Ovary (tissue), 3 donors: ENCODE measurements around the gene CMTM5.

Experiments
- EP300 ChIP-seq: sonication (generic); formaldehyde crosslinking; IDR thresholded peaks from one replicate; pipeline ENCODE4 v1.6.1; 2017; ENCODE audit warnings: antibody characterized with exemption
- POLR2A ChIP-seq: fragments of 450-650 bp; IDR thresholded peaks from one replicate; pipeline ENCODE4 v1.6.1; 2017; ENCODE audit warnings: antibody characterized with exemption, mild to moderate bottlenecking, moderate library complexity
- TF ChIP-seq, protein P1 (sequence below), 3 donors: fragments of 450-650 bp in 2 of 3; fragments of 200-600 bp in 1 of 3; IDR thresholded peaks; one replicate each; pipeline versions ENCODE4 v1.5.1 to v1.8.0; 2016 to 2022; ENCODE audit warnings: antibody characterized with exemption in 3 of 3, mild to moderate bottlenecking in 1 of 3
- donor health status: DM: no; HTN: no; CAD: no.

DNA sequence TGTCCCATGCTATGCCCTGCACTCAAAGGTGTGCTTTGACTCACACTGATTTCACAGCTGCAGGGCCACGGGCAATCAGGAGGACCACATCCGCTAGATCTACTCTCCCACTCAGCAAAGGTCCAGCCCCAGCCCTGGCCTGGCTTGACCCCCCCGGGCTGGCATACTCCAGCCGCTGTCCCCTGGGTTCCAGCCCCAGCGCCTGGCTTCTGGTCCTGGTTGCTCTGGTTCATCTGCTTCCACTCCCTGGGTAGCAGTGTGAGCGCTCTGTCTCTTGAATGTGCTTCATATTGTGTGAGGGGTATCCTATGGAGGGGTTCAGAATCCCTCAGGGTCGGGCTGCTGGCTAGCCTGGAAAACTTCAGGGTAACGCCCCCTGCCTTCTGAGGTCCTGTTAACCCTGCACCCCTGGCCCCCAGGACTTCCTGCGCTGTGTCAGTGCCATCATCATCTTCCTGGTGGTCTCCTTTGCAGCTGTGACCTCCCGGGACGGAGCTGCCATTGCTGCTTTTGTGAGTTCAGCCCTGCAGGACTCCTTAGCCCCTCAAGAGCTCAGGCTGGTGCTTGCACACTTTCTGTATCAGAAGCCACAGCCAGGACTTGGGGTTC, 1.9 kb downstream of the CMTM5 start:
- TF ChIP-seq, protein P1, sequence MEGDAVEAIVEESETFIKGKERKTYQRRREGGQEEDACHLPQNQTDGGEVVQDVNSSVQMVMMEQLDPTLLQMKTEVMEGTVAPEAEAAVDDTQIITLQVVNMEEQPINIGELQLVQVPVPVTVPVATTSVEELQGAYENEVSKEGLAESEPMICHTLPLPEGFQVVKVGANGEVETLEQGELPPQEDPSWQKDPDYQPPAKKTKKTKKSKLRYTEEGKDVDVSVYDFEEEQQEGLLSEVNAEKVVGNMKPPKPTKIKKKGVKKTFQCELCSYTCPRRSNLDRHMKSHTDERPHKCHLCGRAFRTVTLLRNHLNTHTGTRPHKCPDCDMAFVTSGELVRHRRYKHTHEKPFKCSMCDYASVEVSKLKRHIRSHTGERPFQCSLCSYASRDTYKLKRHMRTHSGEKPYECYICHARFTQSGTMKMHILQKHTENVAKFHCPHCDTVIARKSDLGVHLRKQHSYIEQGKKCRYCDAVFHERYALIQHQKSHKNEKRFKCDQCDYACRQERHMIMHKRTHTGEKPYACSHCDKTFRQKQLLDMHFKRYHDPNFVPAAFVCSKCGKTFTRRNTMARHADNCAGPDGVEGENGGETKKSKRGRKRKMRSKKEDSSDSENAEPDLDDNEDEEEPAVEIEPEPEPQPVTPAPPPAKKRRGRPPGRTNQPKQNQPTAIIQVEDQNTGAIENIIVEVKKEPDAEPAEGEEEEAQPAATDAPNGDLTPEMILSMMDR (IDR thresholded peaks at IDR 0.05), result no peak
- TF ChIP-seq POLR2A (no peak), EP300 (no peak)
